ENCODE results near the gene ARRB1.
"Not testable (repeated sequence)": the region's sequence is repeated elsewhere in the genome, so short reads cannot be mapped to it uniquely, and the experiment has no call there.

The ARRB1 gene

GRCh38 chr11:75305993-75306392, 45.5 kb downstream of the ARRB1 start (continued):
- TF ChIP-seq ZNF214 (tag by site-specific recombination; IDR thresholded peaks at IDR 0.05; ENCODE audit: borderline replicate concordance), result no peak
- TF ChIP-seq ZNF785 (tag by site-specific recombination; IDR thresholded peaks at IDR 0.05), result no peak
- no peak for TF ChIP-seq PRDM6 (tag by site-specific recombination; IDR thresholded peaks at IDR 0.05)
- no peak for TF ChIP-seq GLIS2 (tag by site-specific recombination; IDR thresholded peaks at IDR 0.05)
- no peak for TF ChIP-seq ZNF76 (tag by site-specific recombination; IDR thresholded peaks at IDR 0.05; ENCODE audit: borderline replicate concordance, low read depth)
- TF ChIP-seq ZNF140 (tag by site-specific recombination; IDR thresholded peaks at IDR 0.05), result no peak

- CTCF ChIA-PET, result no interaction called here
- Histone ChIP-seq H3K4me1 (ENCODE audit: control insufficient read depth, insufficient read depth, low read length) (no peaks in the 10 kb centered on the region), H3K4me3 (ENCODE audit: low read depth, low read length) (no peak overlapping the region), H3K27ac (ENCODE audit: extremely low read depth, low read depth, low read length) (no peak overlapping the region), H3K36me3 (ENCODE audit: control insufficient read depth in 2 of 2, insufficient read depth in 1 of 2, low read length in 2 of 2) (no peaks in the 10 kb centered on the region), H3K9me3 (ENCODE audit: control insufficient read depth, insufficient read depth, low read depth, low read length) (no peaks in the 10 kb centered on the region)
- POLR2A ChIA-PET, result no interaction called here
- TF ChIP-seq ZNF391 (tag by site-specific recombination; IDR thresholded peaks at IDR 0.05; ENCODE audit: borderline replicate concordance, low read depth) (no peak), ZBTB20 (tag by site-specific recombination; IDR thresholded peaks at IDR 0.05) (no peak)
These were observed 46.0 kb downstream of the ARRB1 start for GRCh38 chr11:75305452-75305851.

GRCh38 chr11:75304941-75305340, 46.5 kb downstream of the ARRB1 start:
- CTCF ChIA-PET; H3K36me3 ChIP-seq (ENCODE audit: control insufficient read depth in 2 of 2, insufficient read depth in 1 of 2, low read length in 2 of 2); H3K4me1 ChIP-seq (ENCODE audit: control insufficient read depth, insufficient read depth, low read length); H3K4me3 ChIP-seq (ENCODE audit: low read depth, low read length); POLR2A ChIA-PET; H3K9me3 ChIP-seq (ENCODE audit: control insufficient read depth, insufficient read depth, low read depth, low read length); H3K27ac ChIP-seq (ENCODE audit: extremely low read depth, low read depth, low read length): not testable (repeated sequence)

GRCh38 chr11:75303544-75304224, 47.8 kb downstream of the ARRB1 start:
- Histone ChIP-seq H3K27ac (ENCODE audit: extremely low read depth, low read depth, low read length) (no peak overlapping the region), H3K4me3 (ENCODE audit: low read depth, low read length) (no peak overlapping the region), H3K9me3 (ENCODE audit: control insufficient read depth, insufficient read depth, low read depth, low read length) (no peaks in the 10 kb centered on the region), H3K4me1 (ENCODE audit: control insufficient read depth, insufficient read depth, low read length) (no peaks in the 10 kb centered on the region), H3K36me3 (ENCODE audit: control insufficient read depth in 2 of 2, insufficient read depth in 1 of 2, low read length in 2 of 2) (no peaks in the 10 kb centered on the region)
- no peak for TF ChIP-seq ZBTB10 (tag by site-specific recombination; IDR thresholded peaks at IDR 0.05)
- TF ChIP-seq ZIC2 (tag by site-specific recombination; IDR thresholded peaks at IDR 0.05), result no peak
- TF ChIP-seq ZNF10 (tag by site-specific recombination; IDR thresholded peaks at IDR 0.05), result no peak
- no peak for TF ChIP-seq GLI4 (tag by site-specific recombination; IDR thresholded peaks at IDR 0.05)
- no peak for TF ChIP-seq ZNF707 (tag by site-specific recombination; IDR thresholded peaks at IDR 0.05)
- TF ChIP-seq PRDM4 (tag by site-specific recombination; IDR thresholded peaks at IDR 0.05), result no peak
- no peak for TF ChIP-seq SP2 (tag by site-specific recombination; IDR thresholded peaks at IDR 0.05)
- no peak for TF ChIP-seq ZFHX2 (tag by site-specific recombination; conservative IDR thresholded peaks at IDR 0.05)
- no peak for TF ChIP-seq ZEB2 (tag by site-specific recombination; IDR thresholded peaks at IDR 0.05)
- CTCF ChIA-PET, result interaction anchor here (0.6 to 0.7 kb wide), 2 partner anchors 35 to 55 kb away, joined by 3 read pairs; no protein-coding TSS in a partner anchor
- POLR2A ChIA-PET, result no interaction called here
